GM23338 (cell line): ENCODE data around the gene IDI1. TPM values are rescaled to one million over a fixed set of nuclear protein-coding genes. Genes with fewer than 3 reads are reported as not detected.

Experiments used
- ATAC-seq: fragments of 200-7000 bp; cut with Tn5 transposase; 3 replicates; pipeline ENCODE4 v1.9.1; 2020
- DNase-seq: peaks from one replicate; pipeline ENCODE4 v3.0.0-alpha.2; 2015; ENCODE audit warnings: low spot score
- H2AFZ ChIP-seq: fragments of 200-600 bp; sonication (generic); 2 replicates; pipeline ENCODE4 v1.8.0; 2016; ENCODE audit warnings: antibody characterized with exemption, mild to moderate bottlenecking, moderate library complexity
- H3F3A ChIP-seq: fragments of 200-600 bp; sonication (generic); replicated peaks from 2 replicates; pipeline ENCODE4 v1.8.0; 2017; ENCODE audit warnings: antibody characterized with exemption, mixed run types, low read depth
- H3K27ac ChIP-seq: fragments of 200-600 bp; sonication (generic); 2 replicates; pipeline ENCODE4 v1.6.1; 2016; ENCODE audit warnings: low read depth
- H3K27me3 ChIP-seq: fragments of 200-600 bp; sonication (generic); 2 replicates; pipeline ENCODE4 v1.8.0; 2016; ENCODE audit warnings: mild to moderate bottlenecking, mixed run types, moderate library complexity; ENCODE audit not compliant: insufficient read depth
- H3K36me3 ChIP-seq: fragments of 200-600 bp; sonication (generic); 2 replicates; pipeline ENCODE4 v1.8.0; 2016; ENCODE audit warnings: mild to moderate bottlenecking; ENCODE audit not compliant: insufficient read depth
- H3K4me1 ChIP-seq: fragments of 200-600 bp; sonication (generic); 2 replicates; pipeline ENCODE4 v1.8.0; 2016; ENCODE audit warnings: mild to moderate bottlenecking, moderate library complexity; ENCODE audit not compliant: insufficient read depth
- H3K4me2 ChIP-seq: fragments of 200-600 bp; sonication (generic); 2 replicates; pipeline ENCODE4 v1.7.1; 2017; ENCODE audit warnings: mixed run types
- H3K4me3 ChIP-seq: fragments of 200-600 bp; sonication (generic); 2 replicates; pipeline ENCODE4 v1.6.1; 2016; ENCODE audit warnings: mixed run types
- H3K79me2 ChIP-seq: fragments of 200-600 bp; sonication (generic); replicated peaks from 2 replicates; pipeline ENCODE4 v1.8.0; 2017; ENCODE audit warnings: mild to moderate bottlenecking; ENCODE audit not compliant: insufficient read depth
- H3K9me2 ChIP-seq: fragments of 200-600 bp; sonication (generic); 2 replicates; pipeline ENCODE4 v1.8.0; 2017; ENCODE audit not compliant: insufficient read depth
- H4K20me1 ChIP-seq: fragments of 200-600 bp; sonication (generic); replicated peaks from 2 replicates; pipeline ENCODE4 v1.8.0; 2017; ENCODE audit warnings: mild to moderate bottlenecking; ENCODE audit not compliant: insufficient read depth
- H3K27ac Mint-ChIP-seq: 2 replicates; pipeline ENCODE4 v1.8.0; 2020; ENCODE audit warnings: inconsistent platforms, mild to moderate bottlenecking, moderate library complexity, mixed read lengths
- H3K27me3 Mint-ChIP-seq: 3 replicates; pipeline ENCODE4 v1.8.0; 2022; ENCODE audit warnings: low read depth, mild to moderate bottlenecking, moderate library complexity, mixed read lengths, inconsistent platforms; ENCODE audit not compliant: insufficient read depth, poor library complexity
- H3K36me3 Mint-ChIP-seq: 3 replicates; pipeline ENCODE4 v1.8.0; 2021; ENCODE audit warnings: low read depth, mild to moderate bottlenecking, inconsistent platforms, moderate library complexity, mixed read lengths
- H3K4me1 Mint-ChIP-seq: 3 replicates; pipeline ENCODE4 v1.8.0; 2020; ENCODE audit warnings: mild to moderate bottlenecking, inconsistent platforms, mixed read lengths
- H3K4me3 Mint-ChIP-seq: 3 replicates; pipeline ENCODE4 v1.8.0; 2021; ENCODE audit warnings: moderate library complexity, mild to moderate bottlenecking, inconsistent platforms, mixed read lengths
- H3K9me3 Mint-ChIP-seq: 3 replicates; pipeline ENCODE4 v1.8.0; 2020; ENCODE audit warnings: moderate library complexity, mild to moderate bottlenecking, inconsistent platforms, mixed read lengths
- CREB1 ChIP-seq: fragments of 250-450 bp; sonication (Bioruptor Pico); IDR thresholded peaks from 2 replicates; pipeline ENCODE4 v1.5.0; 2020; ENCODE audit warnings: low read depth, mild to moderate bottlenecking, moderate library complexity
- EZH2 ChIP-seq: fragments of 200-600 bp; sonication (generic); IDR thresholded peaks from one replicate; pipeline ENCODE4 v1.8.0; 2017; ENCODE audit warnings: antibody characterized with exemption, mild to moderate bottlenecking, low read depth; ENCODE audit not compliant: unreplicated experiment
- EZH2phosphoT487 ChIP-seq: fragments of 200-600 bp; sonication (generic); IDR thresholded peaks from one replicate; pipeline ENCODE4 v1.8.1; 2018; ENCODE audit warnings: antibody characterized with exemption; ENCODE audit not compliant: unreplicated experiment
- JUNB ChIP-seq: IDR thresholded peaks from one replicate; pipeline ENCODE4 v1.6.1; 2016; ENCODE audit warnings: antibody characterized with exemption; ENCODE audit not compliant: unreplicated experiment
- NANOG ChIP-seq: IDR thresholded peaks from 2 replicates; pipeline ENCODE4 v1.6.1; 2016; ENCODE audit warnings: antibody characterized with exemption, borderline replicate concordance
- POLR2AphosphoS5 ChIP-seq: IDR thresholded peaks from 2 replicates; pipeline ENCODE4 v1.6.1; 2016; ENCODE audit warnings: antibody characterized with exemption, low read depth
- STAT1 ChIP-seq: IDR thresholded peaks from one replicate; pipeline ENCODE4 v1.6.1; 2016; ENCODE audit warnings: antibody characterized with exemption; ENCODE audit not compliant: unreplicated experiment
- ZNF114 ChIP-seq: fragments of 250-450 bp; sonication (Bioruptor Pico); IDR thresholded peaks from 2 replicates; pipeline ENCODE4 v1.5.0; 2020; ENCODE audit warnings: mild to moderate bottlenecking, moderate library complexity
- ZNF331 ChIP-seq: fragments of 250-450 bp; sonication (Bioruptor Pico); IDR thresholded peaks from 2 replicates; pipeline ENCODE4 v1.5.0; 2020; ENCODE audit warnings: low read depth, mild to moderate bottlenecking, moderate library complexity
- polyA plus RNA-seq: library from polyadenylated mRNA; unstranded; fragments of >200 nt; fragmentation: Nextera tagmentation; extraction: Ambion mirVana; gene quantifications from 2 replicates; pipeline ENCODE4 v1.2.1, GENCODE V29; 2016
- total RNA-seq: library from RNA; depleted of rRNA; stranded (reverse); fragments of >200 nt; shearing (Covaris generic); gene quantifications from 2 replicates; pipeline ENCODE4 v1.2.3, GENCODE V29; 2014
- TF ChIP-seq, protein P1 (sequence below): IDR thresholded peaks from 2 replicates; pipeline ENCODE4 v1.6.1; 2016; ENCODE audit warnings: antibody characterized with exemption

The IDI1 gene
- total and polyA plus RNA-seq, 2 experiments from 2014 or later = 119 to 154 TPM

GRCh38 chr10:1057106-1057657 is 8.3 kb upstream of the IDI1 start:
- Histone ChIP-seq H3K27me3 (no peaks in the 10 kb centered on the region), H3K9me2 (no peaks in the 10 kb centered on the region), H3K4me1 (peaks cover 11% of the 10 kb centered on the region), H3K4me2 (peak overlapping the region; percentile 91), H2AFZ (no peak overlapping the region), H3K4me3 (peak overlapping the region; percentile 70), H4K20me1 (peaks cover 24% of the 10 kb centered on the region), H3K36me3 (no peaks in the 10 kb centered on the region), H3F3A (peaks cover 7% of the 10 kb centered on the region; the same call in 1 of the 2 replicates), H3K79me2 (peaks cover 90% of the 10 kb centered on the region), H3K27ac (peak overlapping the region; percentile 94)
- TF ChIP-seq STAT1 (no peak), JUNB (no peak), POLR2AphosphoS5 (no peak), ZNF331 (CRISPR knock-in tag) (no peak), EZH2phosphoT487 (no peak), ZNF114 (no peak), EZH2 (no peak), NANOG (no peak), CREB1 (no peak)
- TF ChIP-seq, protein P1, sequence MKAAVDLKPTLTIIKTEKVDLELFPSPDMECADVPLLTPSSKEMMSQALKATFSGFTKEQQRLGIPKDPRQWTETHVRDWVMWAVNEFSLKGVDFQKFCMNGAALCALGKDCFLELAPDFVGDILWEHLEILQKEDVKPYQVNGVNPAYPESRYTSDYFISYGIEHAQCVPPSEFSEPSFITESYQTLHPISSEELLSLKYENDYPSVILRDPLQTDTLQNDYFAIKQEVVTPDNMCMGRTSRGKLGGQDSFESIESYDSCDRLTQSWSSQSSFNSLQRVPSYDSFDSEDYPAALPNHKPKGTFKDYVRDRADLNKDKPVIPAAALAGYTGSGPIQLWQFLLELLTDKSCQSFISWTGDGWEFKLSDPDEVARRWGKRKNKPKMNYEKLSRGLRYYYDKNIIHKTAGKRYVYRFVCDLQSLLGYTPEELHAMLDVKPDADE = no peak
- H3K9me3 Mint-ChIP-seq = no peaks in the 10 kb centered on the region
- H3K27ac Mint-ChIP-seq = peak overlapping the region; percentile 90
- DNase-seq = peak; percentile 43
- peak overlapping the region; percentile 98 for H3K4me3 Mint-ChIP-seq
- H3K36me3 Mint-ChIP-seq = peaks cover 22% of the 10 kb centered on the region; the same call in 2 of the 3 replicates
- peaks cover 21% of the 10 kb centered on the region for H3K4me1 Mint-ChIP-seq
- H3K27me3 Mint-ChIP-seq = peaks cover 4% of the 10 kb centered on the region
- peak; percentile 40 for ATAC-seq

GRCh38 chr10:1056326-1057105 is 7.6 kb upstream of the IDI1 start, which contains the start of gene WDR37:
Gene WDR37, plus strand, starts transcription at chr10:1056385. Its CDS starts 15,771 bp downstream, at chr10:1072156.
- ATAC-seq (peak; percentile 95), DNase-seq (peak; percentile 92)
- H3F3A ChIP-seq = peaks cover 8% of the 10 kb centered on the region; the same call in 1 of the 2 replicates
- peak within 1 kb of the TSS; percentile 91 for H3K4me2 ChIP-seq
- Mint-ChIP-seq H3K36me3 (peaks cover 28% of the 10 kb centered on the region; the same call in 2 of the 3 replicates), H3K4me3 (peak within 1 kb of the TSS; percentile 98), H3K27me3 (peaks cover 4% of the 10 kb centered on the region), H3K9me3 (no peaks in the 10 kb centered on the region), H3K4me1 (peaks cover 21% of the 10 kb centered on the region), H3K27ac (peak within 1 kb of the TSS; percentile 94)
- H3K27me3 ChIP-seq = no peaks in the 10 kb centered on the region
- no peaks in the 10 kb centered on the region for H3K9me2 ChIP-seq
- H3K4me3 ChIP-seq = peak within 1 kb of the TSS; percentile 70
- H3K27ac ChIP-seq = peak within 1 kb of the TSS; percentile 94
- peak within 1 kb of the TSS; percentile 23; the same call in 1 of the 2 replicates for H2AFZ ChIP-seq
- peak; percentile 56; the same call in 1 of the 2 replicates for TF ChIP-seq CREB1
- TF ChIP-seq, protein P1 = peak; percentile 81
- TF ChIP-seq EZH2phosphoT487 = no peak
- TF ChIP-seq POLR2AphosphoS5 = peak; percentile 93
- peaks cover 11% of the 10 kb centered on the region for H3K4me1 ChIP-seq
- no peaks in the 10 kb centered on the region; the same call in 1 of the 2 replicates for H3K36me3 ChIP-seq
- peaks cover 90% of the 10 kb centered on the region for H3K79me2 ChIP-seq
- peaks cover 30% of the 10 kb centered on the region for H4K20me1 ChIP-seq
